Epithelial cell of proximal tubule (primary cell): ENCODE data around the gene LPCAT2. TPM values are rescaled to one million over a fixed set of nuclear protein-coding genes. Genes with fewer than 3 reads are reported as not detected.

ENCODE experiments used
- DNase-seq: peaks from one replicate; pipeline ENCODE4 v3.0.0-alpha.2; 2011; ENCODE audit warnings: low read depth
- H3K4me3 ChIP-seq: 2 replicates; pipeline ENCODE4 v1.5.1; 2011; ENCODE audit warnings: low read depth, mild to moderate bottlenecking, low read length
- total RNA-seq: library from RNA; depleted of rRNA; stranded (reverse); fragments of >200 nt; gene quantifications from 2 replicates; pipeline ENCODE4 v1.2.3, GENCODE V29; 2015
- TF ChIP-seq, protein P1 (sequence below): conservative IDR thresholded peaks from 2 replicates; pipeline ENCODE4 v1.5.1; 2012; ENCODE audit warnings: low read depth, mild to moderate bottlenecking, low read length

Gene LPCAT2
- total RNA-seq, 1 donor from 2014 or later, result 3.7 TPM

DNA sequence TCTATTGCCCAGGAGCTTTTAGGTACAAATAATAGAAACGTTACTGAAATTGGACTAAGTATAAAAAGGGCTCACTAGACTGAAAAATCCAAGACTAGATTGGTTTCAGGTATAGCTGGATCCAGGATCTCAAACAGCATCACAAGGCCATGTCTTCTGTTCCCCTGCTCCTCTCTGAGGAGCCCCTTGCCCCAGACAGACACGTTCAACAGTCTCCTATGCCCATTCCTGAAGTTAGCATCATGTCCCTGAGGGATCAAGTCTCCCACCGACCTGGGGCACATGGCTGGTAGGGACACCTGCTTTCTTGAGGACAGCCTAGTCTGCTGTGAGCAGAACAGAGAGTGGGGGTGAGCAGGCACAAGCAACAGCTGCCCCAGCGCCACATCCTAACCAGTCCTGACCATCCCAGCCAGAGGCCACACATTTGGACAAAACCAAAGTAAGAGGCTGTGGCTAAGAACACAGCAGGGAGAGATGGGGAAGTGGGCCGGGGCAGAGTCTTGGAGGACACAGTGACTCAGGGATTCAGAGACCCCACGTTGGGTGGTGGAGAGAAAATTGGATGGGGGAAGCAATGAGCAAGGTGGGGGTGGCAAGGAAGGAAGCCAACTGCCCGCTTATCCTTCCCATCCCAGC is 40.4 kb upstream of the LPCAT2 start:
- TF ChIP-seq, protein P1, sequence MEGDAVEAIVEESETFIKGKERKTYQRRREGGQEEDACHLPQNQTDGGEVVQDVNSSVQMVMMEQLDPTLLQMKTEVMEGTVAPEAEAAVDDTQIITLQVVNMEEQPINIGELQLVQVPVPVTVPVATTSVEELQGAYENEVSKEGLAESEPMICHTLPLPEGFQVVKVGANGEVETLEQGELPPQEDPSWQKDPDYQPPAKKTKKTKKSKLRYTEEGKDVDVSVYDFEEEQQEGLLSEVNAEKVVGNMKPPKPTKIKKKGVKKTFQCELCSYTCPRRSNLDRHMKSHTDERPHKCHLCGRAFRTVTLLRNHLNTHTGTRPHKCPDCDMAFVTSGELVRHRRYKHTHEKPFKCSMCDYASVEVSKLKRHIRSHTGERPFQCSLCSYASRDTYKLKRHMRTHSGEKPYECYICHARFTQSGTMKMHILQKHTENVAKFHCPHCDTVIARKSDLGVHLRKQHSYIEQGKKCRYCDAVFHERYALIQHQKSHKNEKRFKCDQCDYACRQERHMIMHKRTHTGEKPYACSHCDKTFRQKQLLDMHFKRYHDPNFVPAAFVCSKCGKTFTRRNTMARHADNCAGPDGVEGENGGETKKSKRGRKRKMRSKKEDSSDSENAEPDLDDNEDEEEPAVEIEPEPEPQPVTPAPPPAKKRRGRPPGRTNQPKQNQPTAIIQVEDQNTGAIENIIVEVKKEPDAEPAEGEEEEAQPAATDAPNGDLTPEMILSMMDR, result no peak

DNA sequence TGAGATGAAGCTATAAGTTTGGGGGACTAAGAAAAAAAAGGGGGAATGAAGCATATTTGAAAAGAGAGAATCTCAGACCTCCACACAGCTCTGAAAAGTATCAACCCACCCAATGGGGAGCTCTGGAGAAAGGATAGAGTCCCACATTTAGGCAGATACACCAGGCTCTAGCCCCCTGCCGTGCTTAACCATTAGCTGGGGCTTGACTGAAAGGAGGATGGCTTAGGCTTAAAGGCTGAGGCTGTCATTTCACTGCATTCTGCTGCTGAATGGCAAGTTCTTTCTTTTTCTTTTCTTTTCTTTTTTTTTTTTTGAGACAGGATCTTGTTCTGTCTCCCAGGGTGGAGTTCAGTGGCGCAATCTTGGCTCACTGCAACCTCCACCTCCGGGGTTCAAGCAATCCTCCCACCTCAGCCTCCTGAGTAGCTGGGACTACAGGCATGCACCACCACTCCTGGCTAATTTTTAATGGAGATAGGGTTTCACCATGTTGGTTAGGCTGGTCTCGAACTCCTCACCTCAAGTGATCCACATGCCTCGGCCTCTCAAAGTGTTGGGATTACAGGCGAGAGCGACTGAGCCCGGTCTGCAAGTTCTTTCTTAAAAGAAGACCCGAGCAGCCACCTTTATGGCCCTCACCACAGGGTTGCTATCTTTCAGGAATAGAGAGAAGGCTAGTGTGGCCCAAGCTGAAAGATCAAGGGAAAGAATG is 38.9 kb upstream of the LPCAT2 start:
- no peak overlapping the region for H3K4me3 ChIP-seq
- TF ChIP-seq, protein P1, result no peak
- DNase-seq, result no peak

More for the DNA sequence above, 40.4 kb upstream of the LPCAT2 start:
- DNase-seq, result no peak
- H3K4me3 ChIP-seq, result no peak overlapping the region

DNA sequence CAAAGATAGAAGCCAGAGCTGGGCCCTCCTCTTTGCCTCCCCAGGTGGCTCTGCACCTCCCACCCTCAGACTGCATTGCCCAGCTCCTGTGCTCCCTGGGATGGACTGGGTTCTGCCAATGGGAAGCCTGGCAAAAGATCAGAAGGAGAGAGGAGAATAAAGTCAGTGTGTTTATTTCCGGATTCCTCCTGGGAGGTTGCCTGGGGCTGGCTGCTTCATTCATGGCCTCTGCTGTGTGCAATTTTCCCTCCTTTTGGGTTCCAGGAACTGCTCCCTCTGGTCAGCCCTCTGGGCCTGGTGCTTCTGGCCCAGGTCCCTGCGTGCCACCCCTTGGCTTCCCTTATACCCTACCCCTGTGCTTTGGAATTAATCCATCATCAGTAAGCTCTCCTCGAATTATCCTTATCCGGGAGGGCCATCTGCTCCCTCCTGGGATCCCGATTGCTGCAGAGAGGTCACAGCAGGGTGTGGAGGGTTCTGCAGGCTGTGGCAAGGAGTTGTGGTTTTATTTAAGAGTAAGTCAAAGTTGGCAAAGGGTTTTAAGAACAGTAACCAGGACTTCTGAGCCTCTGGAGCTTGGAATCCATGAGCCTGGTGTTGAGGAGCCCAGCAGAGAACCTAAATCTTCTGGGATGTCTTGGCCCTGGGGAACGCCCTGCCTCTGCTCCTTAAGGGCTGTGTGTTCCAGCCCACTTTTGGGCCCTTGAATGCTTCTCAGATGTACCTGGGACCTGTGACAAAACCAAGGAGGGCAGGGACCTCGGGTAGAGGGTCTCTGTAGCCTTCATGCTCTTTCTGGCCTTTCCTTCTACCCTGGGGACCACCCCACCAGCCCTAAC is 38.1 kb upstream of the LPCAT2 start:
- DNase-seq, result no peak
- TF ChIP-seq, protein P1, result no peak
- no peak overlapping the region for H3K4me3 ChIP-seq

DNA sequence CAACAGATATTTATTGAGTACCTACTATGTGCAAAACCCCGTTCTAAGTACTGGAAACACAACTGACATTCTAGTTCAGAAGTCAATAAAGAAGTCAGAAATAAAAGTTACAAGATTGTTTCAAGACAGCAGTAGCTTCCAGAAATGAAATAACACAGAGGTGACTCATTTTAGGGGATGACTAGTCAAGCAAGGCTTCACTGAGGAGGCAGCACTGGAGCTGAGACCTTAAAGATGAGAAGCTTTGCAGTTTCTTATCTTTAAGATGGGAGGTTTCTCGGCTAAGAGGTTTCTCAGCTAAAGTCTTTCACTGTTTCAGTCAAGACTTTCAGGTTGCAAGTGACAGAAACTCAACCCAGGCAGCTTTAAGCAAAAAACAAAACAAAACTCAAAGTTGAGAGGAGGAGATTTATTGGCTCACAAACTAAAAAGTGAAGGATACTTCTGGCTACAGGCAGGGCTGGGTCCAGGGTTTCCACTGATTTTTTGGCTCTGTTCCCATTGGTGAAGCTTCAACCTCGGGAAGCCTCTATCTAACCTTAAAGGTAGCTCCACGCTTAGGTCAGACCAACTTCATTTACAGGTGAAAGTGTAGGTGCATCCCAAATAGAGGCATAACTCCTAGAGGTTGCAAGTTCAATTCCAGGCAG is 37.3 kb upstream of the LPCAT2 start:
- TF ChIP-seq, protein P1, result no peak
- DNase-seq, result peak; percentile 64
- H3K4me3 ChIP-seq, result no peak overlapping the region

DNA sequence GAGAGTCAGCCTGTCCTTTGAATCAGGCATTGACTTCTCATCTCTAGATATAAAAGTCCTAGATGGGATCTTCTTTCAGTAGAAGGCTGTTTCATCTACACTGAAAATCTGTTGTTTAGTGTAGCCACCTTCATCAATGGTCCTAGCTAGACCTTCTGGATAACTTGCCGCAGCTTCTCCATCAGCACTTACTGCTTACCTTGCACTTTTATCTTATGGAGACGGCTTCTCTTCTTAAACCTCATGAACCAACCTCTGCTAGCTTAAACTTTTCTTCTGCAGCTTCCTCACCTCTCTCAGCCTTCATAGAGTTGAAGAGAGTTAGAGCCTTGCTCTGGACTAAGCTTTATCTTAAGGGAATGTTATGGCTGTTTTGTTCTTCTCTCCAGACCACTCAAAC is 35.3 kb upstream of the LPCAT2 start:
- TF ChIP-seq, protein P1, result no peak
- no peak for DNase-seq
- H3K4me3 ChIP-seq, result no peak overlapping the region

DNA sequence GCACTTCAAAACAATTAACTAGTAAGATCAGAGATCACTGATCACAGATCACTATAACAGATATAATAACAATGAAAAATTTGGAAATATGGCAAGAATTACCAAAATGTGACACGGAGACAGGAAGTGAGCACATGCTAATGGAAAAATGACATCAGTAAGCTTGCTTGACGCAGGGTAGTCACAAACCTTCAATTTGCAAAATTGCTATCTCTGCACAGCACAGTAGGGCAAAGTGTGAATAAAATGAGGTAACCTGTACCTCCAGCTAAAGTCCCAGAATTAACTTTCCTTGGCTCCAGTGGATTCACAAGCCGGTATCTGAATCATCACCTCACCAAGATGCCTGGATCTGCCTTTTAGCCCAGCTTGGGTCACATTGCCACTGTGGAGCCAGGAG is 34.1 kb upstream of the LPCAT2 start:
- TF ChIP-seq, protein P1, result no peak
- no peak for DNase-seq
- no peak overlapping the region for H3K4me3 ChIP-seq
